GM21529 (cell line): Measurements from ENCODE around the gene ZNF750.
A peak's percentile ranks its signal among the peaks of the same experiment; 100 is the strongest.
"Not testable (repeated sequence)": the region's sequence is repeated elsewhere in the genome, so short reads cannot be mapped to it uniquely, and the experiment has no call there.

Experiments
- ATAC-seq: cut with Tn5 transposase; IDR thresholded peaks from one replicate; pipeline ENCODE4 v1.9.1; 2021; ENCODE audit not compliant: unreplicated experiment

ZNF750 gene

GRCh38 chr17:82797061-82797460 lies 42.8 kb downstream of the ZNF750 start:
- ATAC-seq, result no peak

- no peak for ATAC-seq
Measured at GRCh38 chr17:82795615-82796014, 44.2 kb downstream of the ZNF750 start.

- ATAC-seq, result no peak
Measured at GRCh38 chr17:82794781-82795482, 44.9 kb downstream of the ZNF750 start.

- no peak for ATAC-seq
Measured at GRCh38 chr17:82793974-82794630, 45.7 kb downstream of the ZNF750 start.

DNA sequence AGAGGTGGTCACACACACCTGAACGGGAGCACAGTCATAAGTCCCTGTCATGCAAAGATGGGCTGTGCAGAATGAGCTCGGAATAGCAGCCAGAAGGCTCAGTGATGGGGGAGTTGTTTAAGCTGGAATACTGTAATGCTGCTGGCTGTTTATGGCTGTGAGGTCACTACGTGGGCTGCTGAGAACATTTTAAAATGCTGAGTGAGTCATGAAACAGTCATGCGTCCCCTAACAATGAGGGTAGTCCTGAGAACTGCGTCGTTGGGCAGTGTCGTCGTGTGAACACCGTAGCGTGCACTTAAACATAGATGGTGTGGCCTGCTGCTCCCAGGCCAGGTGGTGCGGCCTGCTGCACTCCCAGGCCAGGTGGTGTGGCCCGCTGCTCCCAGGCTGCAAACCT lies 48.3 kb downstream of the ZNF750 start:
- no peak for ATAC-seq

DNA sequence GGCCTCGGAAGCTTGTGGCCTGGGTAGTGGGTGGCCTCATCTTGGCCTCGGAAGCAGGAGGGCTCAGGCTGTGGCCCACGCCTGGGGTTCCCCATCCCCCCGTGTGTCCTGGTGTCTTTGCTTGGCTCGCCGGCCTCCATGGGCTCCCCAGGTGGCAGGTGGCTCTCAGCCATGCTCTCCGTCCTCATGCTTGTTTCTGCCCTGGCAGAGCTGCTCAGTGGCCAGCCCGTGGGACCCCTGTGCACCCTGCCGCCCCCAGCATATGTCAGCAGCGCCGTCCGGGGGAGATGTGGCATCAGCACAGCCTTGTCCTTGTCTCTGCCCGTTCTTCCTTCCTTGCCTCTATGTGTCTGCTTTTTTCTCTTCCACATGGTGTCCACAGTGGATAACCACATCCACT lies 49.4 kb downstream of the ZNF750 start:
- no peak for ATAC-seq

DNA sequence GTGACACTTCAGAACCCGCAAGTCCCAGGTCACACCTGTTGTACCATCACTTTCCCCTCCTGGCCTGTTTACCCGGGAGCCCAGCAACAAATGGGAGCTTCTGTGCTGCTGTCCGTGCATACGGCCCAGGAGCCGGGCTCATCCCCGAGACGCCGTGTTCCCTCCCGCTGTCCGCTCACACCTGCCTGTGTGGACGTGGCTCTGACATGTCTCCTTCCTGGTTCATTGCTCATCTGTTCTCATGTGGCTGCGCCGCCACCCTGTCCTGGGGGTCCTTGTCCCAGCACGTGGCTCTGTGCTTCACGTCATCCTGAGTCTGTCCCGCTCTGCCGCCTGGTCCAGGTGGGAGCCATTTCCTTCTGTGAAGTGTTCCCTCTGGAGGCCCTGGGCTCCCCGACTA lies 50.0 kb downstream of the ZNF750 start:
- ATAC-seq, result no peak

DNA sequence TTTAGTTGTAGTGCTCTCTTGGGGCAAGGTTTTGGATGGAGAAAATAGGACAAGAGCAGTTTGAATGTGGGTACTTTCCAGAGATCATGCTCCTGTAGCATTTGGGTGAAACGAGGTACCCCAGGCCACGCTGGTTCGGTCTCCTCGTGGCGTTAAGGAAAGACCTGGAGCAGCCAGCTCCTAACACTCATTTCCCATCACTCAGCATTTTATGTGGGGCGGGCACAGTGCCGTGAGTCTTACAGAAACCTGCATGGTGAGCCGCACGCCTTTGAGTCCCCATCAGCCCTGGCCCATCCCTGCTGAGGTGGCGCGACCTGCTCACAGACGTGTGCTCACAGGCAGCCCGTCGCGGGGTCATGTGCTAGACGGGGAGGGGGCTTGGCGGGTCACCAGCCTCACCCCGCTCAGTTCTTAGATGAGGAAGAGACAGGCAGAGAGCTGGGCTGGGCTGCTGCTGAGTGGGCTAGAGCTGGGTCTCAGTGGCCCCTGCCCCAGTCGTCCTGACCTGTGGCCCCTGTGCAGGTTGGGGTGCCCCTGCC lies 50.7 kb downstream of the ZNF750 start:
- no peak for ATAC-seq

DNA sequence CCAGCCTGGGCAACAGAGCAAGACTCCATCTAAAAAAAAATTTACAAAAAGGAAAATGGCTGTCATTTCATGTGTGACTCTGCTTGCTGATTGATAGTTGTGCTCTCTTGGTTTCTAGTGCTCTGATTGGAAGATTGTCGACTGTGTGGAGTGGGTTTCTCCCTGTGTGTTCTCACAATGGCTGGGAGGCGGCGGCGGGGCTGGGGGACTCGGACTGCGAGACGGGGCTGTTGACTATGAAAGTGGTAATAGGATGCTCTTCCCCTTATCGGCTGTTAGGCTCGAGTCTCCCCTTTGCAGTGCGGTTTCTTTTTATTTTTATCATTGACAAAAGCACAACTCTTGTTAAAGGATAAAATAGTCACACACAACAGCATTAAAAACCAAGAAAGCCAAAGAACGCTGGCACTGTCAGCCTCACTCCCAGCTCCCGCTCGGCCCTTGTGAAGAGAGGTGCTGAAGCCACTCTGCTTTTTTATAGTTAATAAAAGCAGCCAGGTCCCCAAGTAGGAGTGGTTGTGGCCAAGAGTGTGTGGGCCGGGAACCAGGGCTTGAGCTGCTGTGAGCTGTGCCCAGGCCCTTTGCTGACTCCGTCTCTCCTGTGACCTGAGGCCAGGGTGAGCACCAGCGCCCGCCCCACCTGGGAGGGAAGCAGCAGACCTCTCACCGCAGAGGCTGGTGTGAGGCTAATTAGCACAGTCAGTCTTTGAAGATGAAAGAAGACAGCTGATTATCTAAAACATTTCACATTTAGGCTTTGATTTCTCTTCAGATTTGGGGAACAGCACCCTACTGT lies 51.4 kb downstream of the ZNF750 start:
- no peak for ATAC-seq

DNA sequence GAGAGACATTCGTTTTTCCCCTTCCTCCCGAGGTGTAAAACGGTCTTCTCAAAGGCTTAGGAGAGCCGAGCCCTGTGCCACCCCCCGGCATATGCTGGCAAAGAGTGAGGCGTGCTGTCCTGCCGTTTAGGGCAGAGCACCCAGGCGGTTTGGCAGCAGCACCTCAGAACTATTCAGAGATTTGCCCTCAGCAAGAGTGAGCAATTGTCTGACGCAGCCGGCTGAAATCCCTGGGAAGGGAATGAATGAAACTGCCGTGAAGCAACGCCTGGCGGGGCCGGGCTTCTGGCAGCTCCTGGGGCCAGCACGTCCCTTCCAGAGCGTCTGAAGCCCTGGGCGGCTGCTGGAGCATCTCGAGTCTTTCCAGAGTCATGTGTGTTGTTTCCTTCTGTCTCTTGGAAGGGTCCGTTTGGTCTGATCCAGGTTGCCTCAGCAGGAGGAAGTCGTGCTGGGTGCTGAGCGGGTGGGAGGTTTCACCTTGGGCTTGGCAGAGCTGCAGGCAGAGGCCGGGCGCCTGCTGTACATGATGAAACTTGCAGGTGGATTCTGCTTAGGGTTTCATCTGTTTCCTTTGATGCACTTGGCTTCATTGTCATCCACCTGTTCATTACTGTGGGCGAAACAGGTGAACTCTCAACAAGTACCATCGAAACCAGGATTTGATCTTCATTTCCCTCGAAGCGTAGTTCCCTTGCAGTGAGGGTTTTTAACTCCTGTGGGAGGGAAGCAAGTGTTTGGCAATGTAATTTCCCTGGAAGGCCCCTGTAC lies 52.6 kb downstream of the ZNF750 start:
- ATAC-seq, result no peak

DNA sequence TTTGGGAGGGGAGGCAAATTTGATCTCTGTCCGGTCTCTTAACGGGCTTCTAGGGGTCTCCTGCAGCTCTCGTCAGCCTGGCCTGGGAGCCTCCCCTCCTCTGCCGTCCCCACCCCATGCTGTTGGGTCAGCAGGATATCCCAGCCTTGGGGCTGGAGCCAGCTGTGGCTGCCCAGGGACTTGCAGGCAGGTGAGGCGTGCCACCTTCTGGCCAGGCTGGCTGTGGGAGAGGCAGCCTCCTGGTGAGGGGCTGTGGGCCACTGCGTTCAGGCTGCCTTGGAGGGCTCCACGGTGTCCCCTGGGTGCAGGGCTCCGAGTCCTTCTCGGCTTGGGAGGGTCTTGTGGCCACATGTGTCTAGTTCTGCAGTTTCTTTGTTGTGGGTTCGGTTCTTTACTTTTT lies 53.4 kb downstream of the ZNF750 start:
- ATAC-seq, result no peak

GRCh38 chr17:82785581-82785980 lies 54.2 kb downstream of the ZNF750 start:
- not testable (repeated sequence) for ATAC-seq

GRCh38 chr17:82783498-82783897 lies 56.3 kb downstream of the ZNF750 start:
- ATAC-seq, result no peak

DNA sequence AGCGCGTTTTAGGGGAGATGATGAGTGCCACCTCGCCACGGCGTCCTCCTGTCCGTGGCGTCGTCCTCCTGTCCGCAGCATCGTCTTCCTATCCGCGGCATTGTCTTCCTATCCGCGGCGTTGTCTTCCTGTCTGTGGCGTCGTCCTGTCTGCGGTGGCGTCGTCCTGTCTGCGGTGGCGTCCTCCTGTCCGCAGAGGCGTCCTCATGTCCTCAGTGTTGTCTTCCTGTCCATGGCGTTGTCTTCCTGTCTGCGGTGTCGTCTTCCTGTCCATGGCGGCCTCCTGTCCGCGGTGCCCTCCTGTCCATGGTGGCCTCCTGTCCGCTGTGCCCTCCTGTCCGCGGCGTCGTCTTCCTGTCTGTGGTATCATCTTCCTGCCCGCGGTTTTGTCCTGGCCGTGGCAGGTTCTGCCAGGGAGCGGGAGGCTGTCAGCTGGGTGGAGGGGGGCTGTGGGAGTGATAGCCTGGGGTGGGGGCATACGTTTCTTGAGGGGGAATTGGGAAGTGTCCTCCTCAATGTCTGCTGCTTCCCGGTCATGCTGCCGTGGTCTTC lies 57.1 kb downstream of the ZNF750 start:
- no peak for ATAC-seq

- ATAC-seq, result peak; percentile 58
Measured at GRCh38 chr17:82781894-82782274, 57.9 kb downstream of the ZNF750 start.

DNA sequence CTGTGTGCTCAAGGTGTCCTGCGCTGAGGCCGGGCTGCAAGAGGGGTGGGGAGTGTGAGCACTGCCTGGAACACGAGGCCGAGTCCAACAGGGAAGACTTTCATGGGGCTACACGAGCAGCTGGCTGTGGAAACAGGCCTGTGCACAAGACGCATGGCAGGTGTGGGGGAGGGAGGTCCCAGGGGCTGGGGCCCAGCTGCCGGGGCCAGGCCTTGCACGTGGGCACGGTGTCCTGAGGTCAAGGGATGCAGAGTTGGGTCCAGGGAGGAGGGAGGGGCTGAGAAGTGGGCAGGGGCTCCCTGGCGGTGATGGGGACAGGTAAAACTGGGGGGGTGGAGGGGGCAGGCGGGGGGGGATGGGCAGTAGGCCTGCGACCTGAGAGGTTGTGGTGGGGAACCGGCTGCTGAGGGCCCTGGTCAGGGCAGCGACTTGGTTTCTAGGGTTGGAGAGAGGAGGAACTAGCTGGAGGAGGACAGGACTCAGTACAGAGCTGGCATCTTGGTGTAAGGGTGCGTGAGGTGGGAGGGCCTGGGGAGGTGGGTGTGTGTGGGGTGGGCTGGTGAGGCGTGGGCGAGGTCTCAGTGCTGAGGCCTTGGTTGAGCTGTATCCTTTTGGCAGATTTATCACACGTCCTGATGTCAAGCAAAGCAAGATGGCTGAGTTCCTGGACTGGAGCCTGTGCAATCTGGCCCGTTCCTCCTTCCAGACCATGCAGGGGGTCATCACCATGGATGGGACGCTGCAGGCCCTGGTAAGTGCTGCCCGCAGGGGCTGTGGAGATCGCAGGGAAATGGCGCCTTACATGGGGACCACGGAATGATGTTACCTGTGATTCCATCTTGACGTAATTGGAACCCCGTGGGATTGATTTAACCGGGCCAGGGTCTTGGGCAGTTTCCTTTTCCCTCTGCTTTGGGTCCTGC lies 58.6 kb downstream of the ZNF750 start:
- no peak for ATAC-seq

DNA sequence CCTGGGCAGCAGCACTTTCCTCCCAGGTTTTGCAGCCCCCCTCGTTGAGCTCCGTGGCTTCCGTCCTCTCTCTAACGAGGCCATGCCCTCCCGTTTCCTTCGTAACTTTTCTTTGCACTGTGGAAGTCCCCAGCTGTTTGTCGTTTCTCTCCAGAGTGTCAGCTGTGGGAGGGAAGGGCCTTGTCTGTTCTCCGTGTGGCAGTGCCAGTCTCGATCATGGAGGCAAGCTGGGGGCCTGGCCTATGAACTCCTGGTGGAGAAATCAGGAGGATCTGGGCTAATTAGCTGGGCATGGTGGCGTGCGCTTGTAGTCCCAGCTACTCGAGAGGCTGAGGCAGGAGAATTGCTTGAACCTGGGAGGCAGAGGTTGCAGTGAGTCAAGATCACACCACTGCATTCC lies 59.6 kb downstream of the ZNF750 start:
- ATAC-seq, result no peak

- ATAC-seq, result no peak
Measured at GRCh38 chr17:82779541-82779940, 60.3 kb downstream of the ZNF750 start.
